Measurements from ENCODE around the gene TMPRSS11E.
"Not testable (repeated sequence)": the region's sequence is repeated elsewhere in the genome, so short reads cannot be mapped to it uniquely, and the experiment has no call there.

Gene TMPRSS11E, protein sequence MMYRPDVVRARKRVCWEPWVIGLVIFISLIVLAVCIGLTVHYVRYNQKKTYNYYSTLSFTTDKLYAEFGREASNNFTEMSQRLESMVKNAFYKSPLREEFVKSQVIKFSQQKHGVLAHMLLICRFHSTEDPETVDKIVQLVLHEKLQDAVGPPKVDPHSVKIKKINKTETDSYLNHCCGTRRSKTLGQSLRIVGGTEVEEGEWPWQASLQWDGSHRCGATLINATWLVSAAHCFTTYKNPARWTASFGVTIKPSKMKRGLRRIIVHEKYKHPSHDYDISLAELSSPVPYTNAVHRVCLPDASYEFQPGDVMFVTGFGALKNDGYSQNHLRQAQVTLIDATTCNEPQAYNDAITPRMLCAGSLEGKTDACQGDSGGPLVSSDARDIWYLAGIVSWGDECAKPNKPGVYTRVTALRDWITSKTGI

DNA sequence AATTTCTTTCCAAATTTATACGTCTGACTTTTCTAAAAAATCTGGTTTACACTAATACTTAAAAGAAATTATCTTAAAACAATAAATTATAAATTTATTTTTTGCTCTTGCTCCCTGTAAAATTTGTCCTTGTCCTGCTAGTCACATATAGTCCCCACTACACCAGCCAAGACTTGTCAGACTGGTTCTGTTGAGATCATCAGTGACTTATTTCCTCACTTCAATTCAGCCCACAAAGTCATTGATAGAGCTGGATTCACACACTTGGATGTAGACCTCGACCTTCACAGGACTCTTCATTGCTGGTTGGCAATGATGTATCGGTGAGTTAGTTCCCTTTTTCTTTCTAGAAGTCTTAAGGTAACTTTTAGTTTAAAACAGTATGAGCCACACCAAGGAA, at the start of gene TMPRSS11E:
Gene TMPRSS11E, plus strand, starts transcription at position 263 of the 400 bp plus-strand sequence. Its CDS starts 50 bp downstream, at position 313.
- DNase-seq (ENCODE audit: extremely low read depth, low read depth) = no peak
- TF ChIP-seq, protein P1, sequence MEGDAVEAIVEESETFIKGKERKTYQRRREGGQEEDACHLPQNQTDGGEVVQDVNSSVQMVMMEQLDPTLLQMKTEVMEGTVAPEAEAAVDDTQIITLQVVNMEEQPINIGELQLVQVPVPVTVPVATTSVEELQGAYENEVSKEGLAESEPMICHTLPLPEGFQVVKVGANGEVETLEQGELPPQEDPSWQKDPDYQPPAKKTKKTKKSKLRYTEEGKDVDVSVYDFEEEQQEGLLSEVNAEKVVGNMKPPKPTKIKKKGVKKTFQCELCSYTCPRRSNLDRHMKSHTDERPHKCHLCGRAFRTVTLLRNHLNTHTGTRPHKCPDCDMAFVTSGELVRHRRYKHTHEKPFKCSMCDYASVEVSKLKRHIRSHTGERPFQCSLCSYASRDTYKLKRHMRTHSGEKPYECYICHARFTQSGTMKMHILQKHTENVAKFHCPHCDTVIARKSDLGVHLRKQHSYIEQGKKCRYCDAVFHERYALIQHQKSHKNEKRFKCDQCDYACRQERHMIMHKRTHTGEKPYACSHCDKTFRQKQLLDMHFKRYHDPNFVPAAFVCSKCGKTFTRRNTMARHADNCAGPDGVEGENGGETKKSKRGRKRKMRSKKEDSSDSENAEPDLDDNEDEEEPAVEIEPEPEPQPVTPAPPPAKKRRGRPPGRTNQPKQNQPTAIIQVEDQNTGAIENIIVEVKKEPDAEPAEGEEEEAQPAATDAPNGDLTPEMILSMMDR (IDR thresholded peaks at IDR 0.05; ENCODE audit: low read depth, low read length) = no peak

DNA sequence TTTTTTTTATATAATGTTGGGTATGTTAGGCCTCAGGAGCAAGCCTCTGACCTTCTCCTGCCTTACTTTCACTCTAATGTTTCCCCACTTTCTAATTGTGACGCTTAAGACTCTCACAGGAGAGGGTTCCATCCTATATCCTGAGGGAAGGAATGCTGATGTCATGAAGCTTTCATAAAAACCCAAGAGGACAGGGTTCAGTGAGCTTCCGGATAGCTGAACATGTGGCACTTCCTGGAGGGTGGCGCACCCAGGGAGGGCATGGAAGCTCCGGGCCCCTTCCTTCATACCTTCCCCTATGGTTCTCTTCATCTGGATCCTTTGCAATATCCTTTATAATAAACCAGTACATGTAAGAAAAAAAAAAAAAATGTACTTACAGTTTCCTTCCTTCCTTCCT, 48.0 kb upstream of the TMPRSS11E start:
- TF ChIP-seq, protein P1 (IDR thresholded peaks at IDR 0.05; ENCODE audit: low read depth, low read length) = no peak
- no peak for DNase-seq (ENCODE audit: extremely low read depth, low read depth)

DNA sequence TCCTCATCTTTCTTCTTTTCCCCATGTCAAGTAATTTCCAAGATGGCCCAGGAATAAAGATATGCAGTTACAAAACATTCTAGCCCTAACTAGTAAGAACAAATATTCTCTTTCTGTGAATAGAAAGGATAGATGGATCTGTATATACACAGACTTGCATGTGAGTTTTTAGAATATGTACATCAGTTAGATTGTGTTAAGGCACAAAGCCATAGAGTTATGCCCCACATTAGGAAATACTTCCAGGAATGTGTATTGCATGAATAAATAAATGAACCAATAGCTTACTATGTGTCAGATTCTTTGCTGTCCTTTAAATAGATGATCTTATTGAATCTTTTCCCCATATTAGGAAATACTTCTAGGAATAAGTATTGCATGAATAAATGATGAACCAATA, 46.0 kb upstream of the TMPRSS11E start:
- TF ChIP-seq, protein P1 (IDR thresholded peaks at IDR 0.05; ENCODE audit: low read depth, low read length) = no peak
- DNase-seq (ENCODE audit: extremely low read depth, low read depth) = no peak

DNA sequence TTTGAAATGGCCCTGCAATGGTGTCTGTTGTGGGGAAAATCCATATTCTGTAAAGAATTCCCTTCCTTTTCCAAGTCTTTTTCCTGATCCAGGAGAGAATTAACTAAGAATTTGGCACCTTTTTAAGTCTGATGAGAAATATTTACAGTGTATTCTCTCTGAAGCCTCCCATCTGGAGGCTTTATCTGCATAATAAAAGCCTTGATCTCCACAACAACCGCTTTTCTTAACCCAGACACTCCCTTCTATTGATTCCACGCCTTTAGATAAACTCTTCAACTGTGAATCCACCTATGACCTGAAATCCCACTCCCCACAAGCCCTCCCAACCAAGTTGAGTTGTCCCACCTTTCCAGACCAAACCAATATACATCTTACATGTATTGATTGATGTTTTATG, 43.1 kb upstream of the TMPRSS11E start:
- no peak for DNase-seq (ENCODE audit: extremely low read depth, low read depth)
- TF ChIP-seq, protein P1 (IDR thresholded peaks at IDR 0.05; ENCODE audit: low read depth, low read length) = no peak

DNA sequence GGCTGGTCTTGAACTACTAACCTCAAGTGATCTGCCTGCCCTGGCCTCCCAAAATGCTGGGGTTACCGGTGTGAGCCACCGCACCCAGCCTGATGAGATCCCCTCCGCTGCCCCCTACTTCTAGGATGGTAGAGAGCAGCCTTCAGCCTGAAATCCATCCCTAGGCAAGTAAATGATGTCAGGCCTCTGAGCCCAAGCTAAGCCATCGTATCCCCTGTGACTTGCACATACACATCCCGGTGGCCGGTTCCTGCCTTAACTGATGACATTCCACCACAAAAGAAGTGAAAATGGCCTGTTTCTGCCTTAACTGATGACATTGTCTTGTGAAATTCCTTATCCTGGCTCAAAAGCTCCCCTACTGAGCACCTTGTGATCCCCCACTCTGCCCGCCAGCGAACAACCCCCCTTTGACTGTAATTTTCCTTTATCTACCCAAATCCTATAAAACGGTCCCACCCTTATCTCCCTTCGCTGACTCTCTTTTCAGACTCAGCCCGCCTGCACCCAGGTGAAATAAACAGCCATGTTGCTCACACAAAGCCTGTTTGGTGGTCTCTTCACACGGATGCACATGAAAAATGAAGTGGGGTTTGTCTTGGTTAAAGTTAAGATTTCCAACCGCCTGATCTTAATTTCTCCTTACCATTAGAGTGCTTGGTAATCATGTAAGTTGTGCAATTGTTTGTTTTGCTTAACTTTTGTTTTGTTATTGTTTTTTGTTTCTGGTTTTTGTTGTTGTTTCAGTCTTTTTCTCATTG, 41.4 kb upstream of the TMPRSS11E start:
- not testable (repeated sequence) for DNase-seq (ENCODE audit: extremely low read depth, low read depth)

DNA sequence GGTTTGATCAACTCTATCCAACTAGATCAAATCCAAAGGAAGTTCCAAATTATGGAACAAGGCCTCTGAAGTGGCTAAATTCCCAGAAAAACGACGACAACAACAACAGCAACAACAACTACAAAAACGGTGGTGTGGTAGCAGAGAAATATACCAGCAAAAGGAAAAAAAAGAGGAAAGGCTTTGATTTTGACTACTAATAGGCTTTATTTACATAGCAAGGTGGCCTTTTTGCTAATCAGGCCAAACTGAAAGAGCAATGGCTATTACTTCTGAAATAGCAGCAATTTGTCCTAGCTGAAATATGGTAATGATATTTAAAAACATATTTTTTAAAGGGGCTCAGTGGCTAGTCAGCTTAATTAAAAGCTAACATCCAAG, 40.8 kb upstream of the TMPRSS11E start:
- no peak for DNase-seq (ENCODE audit: extremely low read depth, low read depth)
- TF ChIP-seq, protein P1 (IDR thresholded peaks at IDR 0.05; ENCODE audit: low read depth, low read length) = no peak

DNA sequence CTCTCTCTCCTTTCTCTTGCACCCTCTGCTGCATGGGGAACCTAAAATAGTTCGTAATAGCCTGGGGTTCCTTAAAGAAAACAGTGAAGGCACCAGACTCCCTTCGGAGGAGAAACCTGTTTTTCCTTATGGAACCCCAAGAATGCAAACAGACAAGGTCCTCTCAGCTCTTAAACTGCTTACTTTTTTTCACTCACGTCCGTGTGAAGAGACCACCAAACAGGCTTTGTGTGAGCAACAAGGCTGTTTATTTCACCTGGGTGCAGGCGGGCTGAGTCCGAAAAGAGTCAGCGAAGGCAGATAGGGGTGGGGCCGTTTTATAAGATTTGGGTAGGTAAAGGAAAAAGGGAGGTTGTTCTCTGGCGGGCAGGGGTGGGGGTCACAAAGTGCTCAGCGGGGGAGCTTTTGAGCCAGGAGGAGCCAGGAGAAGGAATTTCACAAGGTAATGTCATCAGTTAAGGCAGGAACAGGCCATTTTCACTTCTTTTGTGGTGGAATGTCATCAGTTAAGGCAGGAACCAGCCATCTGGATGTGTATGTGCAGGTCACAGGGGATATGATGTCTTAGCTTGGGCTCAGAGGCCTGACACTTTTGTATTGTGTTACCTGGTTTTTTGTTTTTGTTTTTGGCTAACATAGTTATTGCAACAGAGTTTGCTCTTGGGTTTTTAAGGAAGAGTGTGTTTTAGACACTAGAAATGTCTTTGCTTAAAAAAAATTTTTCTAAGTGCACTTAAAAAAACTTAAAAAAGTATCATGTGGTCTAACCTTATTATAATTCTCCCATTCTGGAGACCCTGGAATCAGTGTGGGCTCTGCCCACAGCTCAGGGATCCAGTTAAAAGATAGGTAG, 40.0 kb upstream of the TMPRSS11E start:
- not testable (repeated sequence) for DNase-seq (ENCODE audit: extremely low read depth, low read depth)

DNA sequence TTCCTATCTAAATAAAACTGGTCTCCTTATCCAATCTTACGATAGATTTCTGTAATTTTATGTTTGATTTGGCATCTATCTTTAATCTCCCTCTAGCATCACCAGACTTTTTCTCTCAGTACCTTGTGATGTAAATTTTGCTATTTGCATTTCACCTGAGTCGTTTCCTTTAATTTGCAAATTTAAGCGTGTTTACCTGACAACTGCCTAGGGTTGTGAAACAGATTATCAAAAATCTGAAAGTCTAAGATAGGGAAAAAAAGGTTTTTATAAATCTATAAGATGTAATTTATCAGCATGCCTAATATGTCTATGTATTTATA, 39.4 kb upstream of the TMPRSS11E start:
- no peak for DNase-seq (ENCODE audit: extremely low read depth, low read depth)
- TF ChIP-seq, protein P1 (IDR thresholded peaks at IDR 0.05; ENCODE audit: low read depth, low read length) = no peak

Data from AG09319 (cell line).